ENCODE results near the gene CROCC. TPM values are rescaled to one million over a fixed set of nuclear protein-coding genes. Genes with fewer than 3 reads are reported as not detected.
"Not testable (repeated sequence)": the region's sequence is repeated elsewhere in the genome, so short reads cannot be mapped to it uniquely, and the experiment has no call there.

The CROCC gene
- total RNA-seq, 1 donor from 2014 or later: 27.0 TPM

GRCh38 chr1:16913181-16913832, 8.4 kb upstream of the CROCC start:
- no peaks in the 10 kb centered on the region for H3K36me3 ChIP-seq
- H3K27me3 ChIP-seq: no peaks in the 10 kb centered on the region
- H3K4me1 ChIP-seq: peaks cover 0 to 20% of the 10 kb centered on the region in 2 donors
- H3K4me3 ChIP-seq: peak overlapping the region; percentile 89 to 91
- H3K27ac ChIP-seq: peak overlapping the region; percentile 44 to 70
- no peak for DNase-seq (ENCODE audit: low spot score in 2 of 2)
- intact Hi-C loops (cut with DNase I): loop anchor here (1.0 to 5.0 kb wide), 2 partner anchors 8 to 139 kb away; partner anchors contain the start of gene SDHB
- no peaks in the 10 kb centered on the region for H3K9me3 ChIP-seq
- TF ChIP-seq CTCF (IDR thresholded peaks at IDR 0.05): peak in 1 of 3 experiments; percentile 19

GRCh38 chr1:16913833-16914662, 7.7 kb upstream of the CROCC start:
- intact Hi-C loops (cut with DNase I): loop anchor here (1.0 to 5.0 kb wide), 2 partner anchors 9 to 138 kb away; partner anchors contain the start of gene SDHB
- peak overlapping the region; percentile 72 to 74 for H3K27ac ChIP-seq
- H3K36me3 ChIP-seq: no peaks in the 10 kb centered on the region
- H3K4me1 ChIP-seq: peaks cover 0 to 20% of the 10 kb centered on the region in 2 donors
- H3K9me3 ChIP-seq: no peaks in the 10 kb centered on the region
- peak in 1 of 3 experiments; percentile 26 for TF ChIP-seq CTCF (IDR thresholded peaks at IDR 0.05)
- peak overlapping the region; percentile 89 to 91 for H3K4me3 ChIP-seq
- H3K27me3 ChIP-seq: no peaks in the 10 kb centered on the region
- DNase-seq (ENCODE audit: low spot score in 2 of 2): peak; percentile 71 to 97

GRCh38 chr1:16914928-16915626, 6.7 kb upstream of the CROCC start:
- H3K9me3 ChIP-seq; H3K36me3 ChIP-seq; DNase-seq (ENCODE audit: low spot score in 2 of 2); H3K27me3 ChIP-seq: not testable (repeated sequence)
- H3K4me3 ChIP-seq: peak overlapping the region; percentile 89 to 91
- intact Hi-C loops (cut with DNase I): loop anchor here (5.0 kb wide), 1 partner anchor 137 kb away; the partner anchor contains the start of gene SDHB
- H3K27ac ChIP-seq: peak overlapping the region in 1 of 2 donors; percentile 72
- peaks cover 0 to 20% of the 10 kb centered on the region in 2 donors for H3K4me1 ChIP-seq

GRCh38 chr1:16915627-16915973, 6.1 kb upstream of the CROCC start:
- no peak overlapping the region for H3K27ac ChIP-seq
- intact Hi-C loops (cut with DNase I): no loop called here
- H3K9me3 ChIP-seq: no peaks in the 10 kb centered on the region
- no peak for TF ChIP-seq CTCF (IDR thresholded peaks at IDR 0.05)
- peaks cover 0 to 20% of the 10 kb centered on the region in 2 donors for H3K4me1 ChIP-seq
- no peak for DNase-seq (ENCODE audit: low spot score in 2 of 2)
- H3K27me3 ChIP-seq: no peaks in the 10 kb centered on the region
- no peak overlapping the region for H3K4me3 ChIP-seq
- H3K36me3 ChIP-seq: no peaks in the 10 kb centered on the region

GRCh38 chr1:16916036-16916880, 5.5 kb upstream of the CROCC start:
- H3K27me3 ChIP-seq; intact Hi-C loops (cut with DNase I): not testable (repeated sequence)

GRCh38 chr1:16918371-16918770, 3.4 kb upstream of the CROCC start:
- Histone ChIP-seq H3K27me3 (no peaks in the 10 kb centered on the region), H3K4me1 (peaks cover 0 to 14% of the 10 kb centered on the region in 2 donors), H3K36me3 (no peaks in the 10 kb centered on the region), H3K4me3 (no peak overlapping the region), H3K9me3 (no peaks in the 10 kb centered on the region), H3K27ac (no peak overlapping the region)
- no peak for TF ChIP-seq CTCF (IDR thresholded peaks at IDR 0.05)
- DNase-seq (ENCODE audit: low spot score in 2 of 2): no peak
- intact Hi-C loops (cut with DNase I): no loop called here

More at GRCh38 chr1:16916036-16916880, 5.5 kb upstream of the CROCC start:
- not testable (repeated sequence) for H3K27ac ChIP-seq; H3K4me3 ChIP-seq; DNase-seq (ENCODE audit: low spot score in 2 of 2); H3K9me3 ChIP-seq; H3K36me3 ChIP-seq
- H3K4me1 ChIP-seq: peaks cover 0 to 20% of the 10 kb centered on the region in 2 donors

GRCh38 chr1:16918936-16919665, 2.6 kb upstream of the CROCC start:
- H3K27me3 ChIP-seq; H3K9me3 ChIP-seq; H3K4me3 ChIP-seq; H3K27ac ChIP-seq; DNase-seq (ENCODE audit: low spot score in 2 of 2); H3K36me3 ChIP-seq; intact Hi-C loops (cut with DNase I): not testable (repeated sequence)
- peaks cover 0 to 11% of the 10 kb centered on the region in 2 donors for H3K4me1 ChIP-seq
